OCI-LY3 (cell line): ENCODE data around the gene CLMN.

Experiments used
- H2AFZ ChIP-seq: fragments of 200-600, 300-600 bp; shearing (Covaris generic); 2 replicates; pipeline ENCODE4 v1.6.0; 2014; ENCODE audit warnings: antibody characterized with exemption, low read depth, low read length
- H3K27ac ChIP-seq: fragments of 200-600, 300-600 bp; sonication (generic); 2 replicates; pipeline ENCODE4 v1.5.1; 2014; ENCODE audit warnings: mild to moderate bottlenecking, low read length, moderate library complexity, mixed read lengths
- H3K27me3 ChIP-seq: fragments of 200-600, 300-600 bp; sonication (generic); 2 replicates; pipeline ENCODE4 v1.6.1; 2014; ENCODE audit warnings: low read depth, low read length, mixed read lengths
- H3K36me3 ChIP-seq: fragments of 200-600, 300-600 bp; sonication (generic); replicated peaks from 2 replicates; pipeline ENCODE3; 2014; ENCODE audit warnings: low read depth, low read length, mixed read lengths
- H3K4me1 ChIP-seq: fragments of 300-600, 200-600 bp; sonication (generic); 2 replicates; pipeline ENCODE4 v1.6.1; 2014; ENCODE audit warnings: low read length, mixed read lengths
- H3K4me2 ChIP-seq: fragments of 200-600, 300-600 bp; sonication (generic); 2 replicates; pipeline ENCODE4 v1.6.1; 2014; ENCODE audit warnings: low read length, mixed read lengths
- H3K4me3 ChIP-seq: fragments of 300-600, 200-600 bp; sonication (generic); 2 replicates; pipeline ENCODE4 v1.5.1; 2014; ENCODE audit warnings: antibody characterized with exemption, mild to moderate bottlenecking, low read length, moderate library complexity
- H3K79me2 ChIP-seq: fragments of 300-600, 200-600 bp; shearing (Covaris generic); 2 replicates; pipeline ENCODE4 v1.6.1; 2014; ENCODE audit warnings: mild to moderate bottlenecking, low read length, mixed read lengths
- H3K9ac ChIP-seq: fragments of 300-600, 200-600 bp; shearing (Covaris generic); 2 replicates; pipeline ENCODE4 v1.6.0; 2014; ENCODE audit warnings: mild to moderate bottlenecking, low read length, moderate library complexity
- H3K9me3 ChIP-seq: fragments of 200-600, 300-600 bp; shearing (Covaris generic); 2 replicates; pipeline ENCODE4 v1.6.1; 2014; ENCODE audit warnings: low read length, mixed read lengths; ENCODE audit not compliant: insufficient read depth
- H4K20me1 ChIP-seq: fragments of 200-600, 300-600 bp; sonication (generic); 2 replicates; pipeline ENCODE4 v1.6.1; 2016; ENCODE audit warnings: low read length, mixed read lengths; ENCODE audit not compliant: insufficient read depth
- EZH2phosphoT487 ChIP-seq: fragments of 200-600 bp; shearing (Covaris generic); IDR thresholded peaks from 2 replicates; pipeline ENCODE4 v1.6.1; 2018; ENCODE audit warnings: antibody characterized with exemption, mixed run types, low read depth
- TF ChIP-seq, protein P1 (sequence below): fragments of 200-600, 300-600 bp; sonication (generic); IDR thresholded peaks from 2 replicates; pipeline ENCODE4 v1.5.1; 2014; ENCODE audit warnings: antibody characterized with exemption, low read length, low read depth

CLMN gene

DNA sequence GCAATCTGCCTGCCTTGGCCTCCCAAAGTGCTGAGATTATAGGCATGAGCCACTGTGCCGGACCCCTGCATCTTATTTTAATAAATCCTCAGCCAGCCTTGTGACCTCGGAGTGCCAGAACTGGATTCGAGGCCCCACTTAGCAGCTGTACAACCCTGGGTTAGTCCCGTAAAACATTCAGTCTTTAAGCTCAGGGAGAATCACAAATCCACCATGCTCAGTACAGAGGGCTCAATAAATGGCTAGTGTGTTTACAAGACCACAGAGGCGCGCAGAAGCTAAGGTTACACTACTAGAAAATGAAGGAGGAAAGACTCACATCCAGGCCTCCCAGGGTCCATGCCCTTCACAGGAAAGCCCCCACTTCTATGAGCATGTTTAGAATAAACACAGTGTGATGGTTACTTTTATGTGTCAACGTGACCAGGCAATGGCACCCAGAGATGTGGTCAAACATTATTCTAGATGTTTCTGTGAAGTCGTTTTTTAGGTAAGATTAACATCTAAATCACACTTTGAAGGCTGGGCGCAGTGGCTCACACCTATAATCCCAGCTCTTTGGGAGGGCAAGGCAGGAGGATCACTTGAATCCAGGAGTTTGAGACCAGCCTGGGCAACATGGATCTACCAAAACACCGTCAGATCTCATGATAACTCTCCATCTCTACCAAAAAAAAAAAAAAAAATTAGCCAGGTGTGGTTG lies 55.3 kb downstream of the CLMN start:
- peaks cover 41% of the 10 kb centered on the region for H3K4me1 ChIP-seq
- H3K4me2 ChIP-seq: peak overlapping the region; percentile 94

DNA sequence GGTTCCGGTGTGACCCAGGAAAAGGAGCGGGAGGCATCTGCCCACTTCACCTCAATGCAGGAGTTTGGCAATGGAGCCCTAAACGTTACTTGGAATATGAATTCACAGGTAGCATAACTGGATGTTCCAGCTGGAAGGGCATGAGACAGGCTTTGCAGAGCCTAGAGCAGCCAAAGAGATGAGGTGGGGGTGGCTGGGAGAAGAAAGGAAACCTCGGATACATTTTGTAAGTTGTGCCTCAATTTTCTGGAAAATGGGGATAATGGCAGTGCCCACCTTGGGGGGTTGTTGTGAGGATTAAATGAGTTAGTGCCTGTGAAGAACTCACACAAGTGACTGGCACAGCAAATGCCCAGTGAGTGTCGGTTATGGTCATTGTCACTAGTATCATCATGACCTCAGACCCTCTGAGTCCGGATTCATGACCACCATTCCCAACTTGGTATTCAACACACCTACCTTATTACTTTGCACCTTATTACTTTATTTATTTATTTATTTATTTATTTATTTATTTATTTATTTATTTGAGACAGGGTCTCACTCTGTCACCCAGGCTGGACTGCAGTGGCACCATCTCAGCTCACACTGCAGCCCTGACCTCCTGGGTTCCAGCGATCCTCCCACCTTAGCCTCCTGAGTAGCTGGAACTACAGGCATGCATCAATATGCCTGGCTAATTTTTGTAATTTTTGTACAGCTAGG lies 56.0 kb downstream of the CLMN start:
- Histone ChIP-seq H3K36me3 (no peaks in the 10 kb centered on the region), H3K4me1 (peaks cover 48% of the 10 kb centered on the region), H3K4me3 (no peak overlapping the region), H3K27me3 (no peaks in the 10 kb centered on the region), H2AFZ (no peak overlapping the region), H3K9me3 (no peaks in the 10 kb centered on the region), H3K79me2 (no peaks in the 10 kb centered on the region), H4K20me1 (no peaks in the 10 kb centered on the region), H3K9ac (no peak overlapping the region), H3K4me2 (no peak overlapping the region), H3K27ac (no peak overlapping the region)
- no peak for TF ChIP-seq EZH2phosphoT487
- TF ChIP-seq, protein P1, sequence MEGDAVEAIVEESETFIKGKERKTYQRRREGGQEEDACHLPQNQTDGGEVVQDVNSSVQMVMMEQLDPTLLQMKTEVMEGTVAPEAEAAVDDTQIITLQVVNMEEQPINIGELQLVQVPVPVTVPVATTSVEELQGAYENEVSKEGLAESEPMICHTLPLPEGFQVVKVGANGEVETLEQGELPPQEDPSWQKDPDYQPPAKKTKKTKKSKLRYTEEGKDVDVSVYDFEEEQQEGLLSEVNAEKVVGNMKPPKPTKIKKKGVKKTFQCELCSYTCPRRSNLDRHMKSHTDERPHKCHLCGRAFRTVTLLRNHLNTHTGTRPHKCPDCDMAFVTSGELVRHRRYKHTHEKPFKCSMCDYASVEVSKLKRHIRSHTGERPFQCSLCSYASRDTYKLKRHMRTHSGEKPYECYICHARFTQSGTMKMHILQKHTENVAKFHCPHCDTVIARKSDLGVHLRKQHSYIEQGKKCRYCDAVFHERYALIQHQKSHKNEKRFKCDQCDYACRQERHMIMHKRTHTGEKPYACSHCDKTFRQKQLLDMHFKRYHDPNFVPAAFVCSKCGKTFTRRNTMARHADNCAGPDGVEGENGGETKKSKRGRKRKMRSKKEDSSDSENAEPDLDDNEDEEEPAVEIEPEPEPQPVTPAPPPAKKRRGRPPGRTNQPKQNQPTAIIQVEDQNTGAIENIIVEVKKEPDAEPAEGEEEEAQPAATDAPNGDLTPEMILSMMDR: no peak

More for the DNA sequence above, 55.3 kb downstream of the CLMN start:
- Histone ChIP-seq H3K4me3 (no peak overlapping the region), H3K27ac (0 out of 2 replicates have a peak overlapping the region, but pooled peaks have one; percentile 71), H3K36me3 (no peaks in the 10 kb centered on the region), H4K20me1 (no peaks in the 10 kb centered on the region), H3K79me2 (no peaks in the 10 kb centered on the region), H3K9me3 (no peaks in the 10 kb centered on the region), H3K27me3 (no peaks in the 10 kb centered on the region), H3K9ac (no peak overlapping the region), H2AFZ (no peak overlapping the region)
- TF ChIP-seq, protein P1: no peak
- TF ChIP-seq EZH2phosphoT487: no peak

GRCh38 chr14:95262511-95262891 lies 57.2 kb downstream of the CLMN start:
- no peak overlapping the region for H3K4me3 ChIP-seq
- H3K27ac ChIP-seq: no peak overlapping the region
- H3K27me3 ChIP-seq: no peaks in the 10 kb centered on the region
- H3K79me2 ChIP-seq: no peaks in the 10 kb centered on the region
- H2AFZ ChIP-seq: no peak overlapping the region
- H3K9me3 ChIP-seq: no peaks in the 10 kb centered on the region
- peaks cover 44% of the 10 kb centered on the region for H3K4me1 ChIP-seq
- TF ChIP-seq, protein P1: no peak
- no peak for TF ChIP-seq EZH2phosphoT487
- no peak overlapping the region for H3K9ac ChIP-seq
- H3K4me2 ChIP-seq: no peak overlapping the region
- H4K20me1 ChIP-seq: no peaks in the 10 kb centered on the region
- no peaks in the 10 kb centered on the region for H3K36me3 ChIP-seq
